GM12878 (cell line): ENCODE results near the gene PTBP3. TPM values are rescaled to one million over a fixed set of nuclear protein-coding genes. Genes with fewer than 3 reads are reported as not detected.

Experiments used
- ATF7 ChIP-seq: fragments of 450-650 bp; IDR thresholded peaks from 2 replicates; pipeline ENCODE4 v1.6.1; 2016; ENCODE audit warnings: low read depth, mild to moderate bottlenecking
- BHLHE40 ChIP-seq, 2 experiments: fragments of 450-650 bp in 1 of 2; IDR thresholded peaks; 2 replicates each; pipeline ENCODE4 v1.6.1; 2011 to 2017; ENCODE audit warnings: low read depth in 2 of 2, borderline replicate concordance in 1 of 2, improper control_type of control experiment in 1 of 2, low read length in 1 of 2, mild to moderate bottlenecking in 1 of 2
- CBFB ChIP-seq: IDR thresholded peaks from 2 replicates; pipeline ENCODE4 v1.6.1; 2016; ENCODE audit warnings: antibody characterized with exemption, low read depth
- CHD1 ChIP-seq: IDR thresholded peaks from 2 replicates; pipeline ENCODE4 v1.6.1; 2012; ENCODE audit warnings: low read depth, low read length, improper control_type of control experiment
- ESRRA ChIP-seq: IDR thresholded peaks from 2 replicates; pipeline ENCODE4 v1.6.1; 2012; ENCODE audit warnings: mild to moderate bottlenecking, low read length, improper control_type of control experiment
- FOS ChIP-seq: IDR thresholded peaks from 3 replicates; pipeline ENCODE4 v1.6.1; 2011; ENCODE audit warnings: borderline replicate concordance; ENCODE audit not compliant: insufficient read length; ENCODE audit errors: extremely low read depth
- FOXK2 ChIP-seq: fragments of 450-650 bp; IDR thresholded peaks from 2 replicates; pipeline ENCODE4 v1.6.1; 2017; ENCODE audit warnings: mild to moderate bottlenecking, moderate library complexity
- HCFC1 ChIP-seq: fragments of 150-350 bp; IDR thresholded peaks from 2 replicates; pipeline ENCODE4 v1.6.1; 2014; ENCODE audit warnings: low read length
- IKZF1 ChIP-seq: fragments of 450-650 bp; conservative IDR thresholded peaks from 2 replicates; pipeline ENCODE4 v1.6.1; 2017; ENCODE audit warnings: antibody characterized with exemption, mild to moderate bottlenecking
- MEF2A ChIP-seq: IDR thresholded peaks from 2 replicates; pipeline ENCODE4 v1.6.1; 2011; ENCODE audit warnings: low read depth, mild to moderate bottlenecking, low read length, moderate library complexity; ENCODE audit not compliant: insufficient read depth
- MTA3 ChIP-seq: IDR thresholded peaks from 2 replicates; pipeline ENCODE4 v1.6.1; 2012; ENCODE audit warnings: low read length, inconsistent platforms, borderline replicate concordance
- MXI1 ChIP-seq: fragments of 150-350 bp; IDR thresholded peaks from 2 replicates; pipeline ENCODE4 v1.6.1; 2011; ENCODE audit warnings: low read depth, mild to moderate bottlenecking, inconsistent platforms, low read length, improper control_type of control experiment
- MYB ChIP-seq: fragments of 150-350 bp; IDR thresholded peaks from 2 replicates; pipeline ENCODE4 v1.6.1; 2014; ENCODE audit warnings: mild to moderate bottlenecking, low read depth, low read length, borderline replicate concordance
- NBN ChIP-seq: fragments of 450-650 bp; IDR thresholded peaks from 2 replicates; pipeline ENCODE4 v1.6.1; 2016
- NFIC ChIP-seq: IDR thresholded peaks from 2 replicates; pipeline ENCODE4 v1.6.1; 2012; ENCODE audit warnings: low read depth, mild to moderate bottlenecking, inconsistent platforms, low read length, moderate library complexity
- NR2C1 ChIP-seq: fragments of 450-650 bp; IDR thresholded peaks from 2 replicates; pipeline ENCODE4 v1.6.1; 2017; ENCODE audit warnings: antibody characterized with exemption, mild to moderate bottlenecking, moderate library complexity
- RBBP5 ChIP-seq: fragments of 200-600 bp; sonication (generic); conservative IDR thresholded peaks from 2 replicates; pipeline ENCODE4 v1.6.1; 2016
- RFX5 ChIP-seq: IDR thresholded peaks from 2 replicates; pipeline ENCODE4 v1.6.1; 2011; ENCODE audit warnings: low read depth, low read length, improper control_type of control experiment
- RUNX3 ChIP-seq: IDR thresholded peaks from 2 replicates; pipeline ENCODE4 v1.6.1; 2012; ENCODE audit warnings: low read length, inconsistent platforms
- SMC3 ChIP-seq: IDR thresholded peaks from 2 replicates; pipeline ENCODE4 v1.6.1; 2011; ENCODE audit warnings: low read length, improper control_type of control experiment, borderline replicate concordance
- SPI1 ChIP-seq: IDR thresholded peaks from 2 replicates; pipeline ENCODE4 v1.6.1; 2011; ENCODE audit warnings: low read depth, mild to moderate bottlenecking, low read length, moderate library complexity, borderline replicate concordance; ENCODE audit not compliant: insufficient read depth
- ZNF622 ChIP-seq: fragments of 450-650 bp; IDR thresholded peaks from 2 replicates; pipeline ENCODE4 v1.6.1; 2017; ENCODE audit warnings: mild to moderate bottlenecking, inconsistent platforms
- ZSCAN29 ChIP-seq: fragments of 450-650 bp; IDR thresholded peaks from 2 replicates; pipeline ENCODE4 v1.6.1; 2017; ENCODE audit warnings: mild to moderate bottlenecking, moderate library complexity
- polyA plus RNA-seq, 11 experiments: library from polyadenylated mRNA; depleted of rRNA in 4 of 11; unstranded in 6 of 11; stranded (reverse) in 5 of 11; fragments of >200 nt; fragmentation: Nextera tagmentation in 4 of 11; fragmentation: Illumina TruSeq in 1 of 11; extraction: Ambion mirVana in 4 of 11; extraction: Trizol in 1 of 11; gene quantifications; 1 replicate in 1 of 11; 2 replicates in 10 of 11; pipeline versions ENCODE4 v1.2.1 to v1.2.3, GENCODE V29; 2011 to 2016; ENCODE audit warnings: inconsistent platforms in 2 of 11, missing spikeins in 2 of 11, low read depth in 1 of 11
- total RNA-seq, 4 experiments: library from RNA; depleted of rRNA in 3 of 4; stranded (reverse); fragments of >200 nt in 3 of 4; fragmentation: Illumina TruSeq in 1 of 4; extraction: Trizol in 1 of 4; gene quantifications; 2 replicates each; pipeline versions ENCODE4 v1.2.1 to v1.2.3, GENCODE V29; 2013 to 2021
- TF ChIP-seq, protein P1 (sequence below): fragments of 150-350 bp; IDR thresholded peaks from 2 replicates; pipeline ENCODE4 v1.6.1; 2016; ENCODE audit warnings: low read depth, low read length
- TF ChIP-seq, protein P2 (sequence below): fragments of 450-650 bp; IDR thresholded peaks from 2 replicates; pipeline ENCODE4 v1.6.1; 2016; ENCODE audit warnings: mild to moderate bottlenecking
- TF ChIP-seq, protein P3 (sequence below): fragments of 450-650 bp; formaldehyde crosslinking; IDR thresholded peaks from 2 replicates; pipeline ENCODE4 v1.5.0; 2022; ENCODE audit warnings: mild to moderate bottlenecking, missing genetic modification characterization

PTBP3 gene
- total and polyA plus RNA-seq, 10 of the 15 experiments (the other 5 are each of a cell fraction or from before 2014, with no cell fraction given): 12.5 to 104 (median 52.7) TPM

DNA sequence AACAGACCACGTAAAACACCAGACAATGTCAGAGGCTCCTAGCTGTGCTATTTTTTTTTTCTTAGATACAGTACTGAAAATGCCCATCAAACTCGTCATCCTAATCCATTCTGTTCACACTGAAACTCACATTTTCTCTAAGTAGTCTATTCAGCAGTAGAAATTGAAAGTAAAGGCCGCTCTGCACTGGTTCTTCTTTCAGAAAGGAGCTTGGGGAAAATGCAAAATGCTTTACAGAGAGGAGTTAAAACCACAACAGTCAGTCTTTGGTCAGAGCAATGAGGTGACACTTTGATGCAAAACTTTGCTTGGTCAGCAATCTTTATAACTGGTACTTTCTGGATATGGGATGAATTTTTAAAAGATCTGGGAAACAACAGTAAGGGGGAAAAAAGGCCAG is 114.5 kb downstream of the PTBP3 start (continued):
- no peak for TF ChIP-seq HCFC1
- no peak for TF ChIP-seq RBBP5
- TF ChIP-seq SMC3: peak; percentile 37; the same call in 1 of the 2 replicates
- peak; percentile 75; the same call in 1 of the 2 replicates for TF ChIP-seq MTA3
- TF ChIP-seq MEF2A: 0 out of 2 replicates have a peak, but pooled peaks have one; percentile 19
- no peak for TF ChIP-seq SPI1
- peak; percentile 79 for TF ChIP-seq ATF7
- no peak for TF ChIP-seq NR2C1
- no peak for TF ChIP-seq ZNF622
- peak; percentile 50; the same call in 1 of the 2 replicates for TF ChIP-seq IKZF1
- TF ChIP-seq NBN: 0 out of 2 replicates have a peak, but pooled peaks have one; percentile 30
- 0 out of 2 replicates have a peak, but pooled peaks have one; percentile 41 for TF ChIP-seq MXI1
- peak; percentile 95 for TF ChIP-seq RUNX3
- TF ChIP-seq NFIC: peak; percentile 55; the same call in 1 of the 2 replicates
- no peak for TF ChIP-seq MYB
- no peak for TF ChIP-seq ZSCAN29
- no peak for TF ChIP-seq FOS
- no peak for TF ChIP-seq CBFB
- TF ChIP-seq BHLHE40 (IDR thresholded peaks at IDR 0.05; ENCODE audit: borderline replicate concordance in 1 of 2, low read depth in 2 of 2, low read length in 1 of 2): peak in 1 of 2 experiments; percentile 56; a peak in 1 of 4 replicates
- no peak for TF ChIP-seq ESRRA
- TF ChIP-seq, protein P1, sequence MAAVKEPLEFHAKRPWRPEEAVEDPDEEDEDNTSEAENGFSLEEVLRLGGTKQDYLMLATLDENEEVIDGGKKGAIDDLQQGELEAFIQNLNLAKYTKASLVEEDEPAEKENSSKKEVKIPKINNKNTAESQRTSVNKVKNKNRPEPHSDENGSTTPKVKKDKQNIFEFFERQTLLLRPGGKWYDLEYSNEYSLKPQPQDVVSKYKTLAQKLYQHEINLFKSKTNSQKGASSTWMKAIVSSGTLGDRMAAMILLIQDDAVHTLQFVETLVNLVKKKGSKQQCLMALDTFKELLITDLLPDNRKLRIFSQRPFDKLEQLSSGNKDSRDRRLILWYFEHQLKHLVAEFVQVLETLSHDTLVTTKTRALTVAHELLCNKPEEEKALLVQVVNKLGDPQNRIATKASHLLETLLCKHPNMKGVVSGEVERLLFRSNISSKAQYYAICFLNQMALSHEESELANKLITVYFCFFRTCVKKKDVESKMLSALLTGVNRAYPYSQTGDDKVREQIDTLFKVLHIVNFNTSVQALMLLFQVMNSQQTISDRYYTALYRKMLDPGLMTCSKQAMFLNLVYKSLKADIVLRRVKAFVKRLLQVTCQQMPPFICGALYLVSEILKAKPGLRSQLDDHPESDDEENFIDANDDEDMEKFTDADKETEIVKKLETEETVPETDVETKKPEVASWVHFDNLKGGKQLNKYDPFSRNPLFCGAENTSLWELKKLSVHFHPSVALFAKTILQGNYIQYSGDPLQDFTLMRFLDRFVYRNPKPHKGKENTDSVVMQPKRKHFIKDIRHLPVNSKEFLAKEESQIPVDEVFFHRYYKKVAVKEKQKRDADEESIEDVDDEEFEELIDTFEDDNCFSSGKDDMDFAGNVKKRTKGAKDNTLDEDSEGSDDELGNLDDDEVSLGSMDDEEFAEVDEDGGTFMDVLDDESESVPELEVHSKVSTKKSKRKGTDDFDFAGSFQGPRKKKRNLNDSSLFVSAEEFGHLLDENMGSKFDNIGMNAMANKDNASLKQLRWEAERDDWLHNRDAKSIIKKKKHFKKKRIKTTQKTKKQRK: no peak
- TF ChIP-seq RFX5: no peak
- no peak for TF ChIP-seq CHD1
- TF ChIP-seq FOXK2: no peak
- TF ChIP-seq, protein P2, sequence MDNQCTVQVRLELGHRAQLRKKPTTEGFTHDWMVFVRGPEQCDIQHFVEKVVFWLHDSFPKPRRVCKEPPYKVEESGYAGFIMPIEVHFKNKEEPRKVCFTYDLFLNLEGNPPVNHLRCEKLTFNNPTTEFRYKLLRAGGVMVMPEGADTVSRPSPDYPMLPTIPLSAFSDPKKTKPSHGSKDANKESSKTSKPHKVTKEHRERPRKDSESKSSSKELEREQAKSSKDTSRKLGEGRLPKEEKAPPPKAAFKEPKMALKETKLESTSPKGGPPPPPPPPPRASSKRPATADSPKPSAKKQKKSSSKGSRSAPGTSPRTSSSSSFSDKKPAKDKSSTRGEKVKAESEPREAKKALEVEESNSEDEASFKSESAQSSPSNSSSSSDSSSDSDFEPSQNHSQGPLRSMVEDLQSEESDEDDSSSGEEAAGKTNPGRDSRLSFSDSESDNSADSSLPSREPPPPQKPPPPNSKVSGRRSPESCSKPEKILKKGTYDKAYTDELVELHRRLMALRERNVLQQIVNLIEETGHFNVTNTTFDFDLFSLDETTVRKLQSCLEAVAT: no peak
- TF ChIP-seq, protein P3, sequence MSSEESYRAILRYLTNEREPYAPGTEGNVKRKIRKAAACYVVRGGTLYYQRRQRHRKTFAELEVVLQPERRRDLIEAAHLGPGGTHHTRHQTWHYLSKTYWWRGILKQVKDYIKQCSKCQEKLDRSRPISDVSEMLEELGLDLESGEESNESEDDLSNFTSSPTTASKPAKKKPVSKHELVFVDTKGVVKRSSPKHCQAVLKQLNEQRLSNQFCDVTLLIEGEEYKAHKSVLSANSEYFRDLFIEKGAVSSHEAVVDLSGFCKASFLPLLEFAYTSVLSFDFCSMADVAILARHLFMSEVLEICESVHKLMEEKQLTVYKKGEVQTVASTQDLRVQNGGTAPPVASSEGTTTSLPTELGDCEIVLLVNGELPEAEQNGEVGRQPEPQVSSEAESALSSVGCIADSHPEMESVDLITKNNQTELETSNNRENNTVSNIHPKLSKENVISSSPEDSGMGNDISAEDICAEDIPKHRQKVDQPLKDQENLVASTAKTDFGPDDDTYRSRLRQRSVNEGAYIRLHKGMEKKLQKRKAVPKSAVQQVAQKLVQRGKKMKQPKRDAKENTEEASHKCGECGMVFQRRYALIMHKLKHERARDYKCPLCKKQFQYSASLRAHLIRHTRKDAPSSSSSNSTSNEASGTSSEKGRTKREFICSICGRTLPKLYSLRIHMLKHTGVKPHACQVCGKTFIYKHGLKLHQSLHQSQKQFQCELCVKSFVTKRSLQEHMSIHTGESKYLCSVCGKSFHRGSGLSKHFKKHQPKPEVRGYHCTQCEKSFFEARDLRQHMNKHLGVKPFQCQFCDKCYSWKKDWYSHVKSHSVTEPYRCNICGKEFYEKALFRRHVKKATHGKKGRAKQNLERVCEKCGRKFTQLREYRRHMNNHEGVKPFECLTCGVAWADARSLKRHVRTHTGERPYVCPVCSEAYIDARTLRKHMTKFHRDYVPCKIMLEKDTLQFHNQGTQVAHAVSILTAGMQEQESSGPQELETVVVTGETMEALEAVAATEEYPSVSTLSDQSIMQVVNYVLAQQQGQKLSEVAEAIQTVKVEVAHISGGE (CRISPR knock-in tag): no peak
